Neural cell (in vitro differentiated cells): Measurements from ENCODE around the gene FKBP1A.

Experiments
- EP300 ChIP-seq: fragments of 450-650 bp; conservative IDR thresholded peaks from 2 replicates; pipeline ENCODE4 v1.6.1; 2014; ENCODE audit warnings: antibody characterized with exemption, mild to moderate bottlenecking, moderate library complexity; ENCODE audit not compliant: poor library complexity, severe bottlenecking
- RAD21 ChIP-seq: fragments of 450-650 bp; conservative IDR thresholded peaks from 2 replicates; pipeline ENCODE4 v1.6.1; 2014; ENCODE audit warnings: antibody characterized with exemption, mild to moderate bottlenecking, moderate library complexity
- TF ChIP-seq, protein P1 (sequence below): fragments of 450-650 bp; IDR thresholded peaks from 2 replicates; pipeline ENCODE4 v1.5.1; 2014; ENCODE audit warnings: antibody characterized with exemption, mild to moderate bottlenecking, moderate library complexity; ENCODE audit not compliant: poor library complexity, severe bottlenecking

- TF ChIP-seq, protein P1, sequence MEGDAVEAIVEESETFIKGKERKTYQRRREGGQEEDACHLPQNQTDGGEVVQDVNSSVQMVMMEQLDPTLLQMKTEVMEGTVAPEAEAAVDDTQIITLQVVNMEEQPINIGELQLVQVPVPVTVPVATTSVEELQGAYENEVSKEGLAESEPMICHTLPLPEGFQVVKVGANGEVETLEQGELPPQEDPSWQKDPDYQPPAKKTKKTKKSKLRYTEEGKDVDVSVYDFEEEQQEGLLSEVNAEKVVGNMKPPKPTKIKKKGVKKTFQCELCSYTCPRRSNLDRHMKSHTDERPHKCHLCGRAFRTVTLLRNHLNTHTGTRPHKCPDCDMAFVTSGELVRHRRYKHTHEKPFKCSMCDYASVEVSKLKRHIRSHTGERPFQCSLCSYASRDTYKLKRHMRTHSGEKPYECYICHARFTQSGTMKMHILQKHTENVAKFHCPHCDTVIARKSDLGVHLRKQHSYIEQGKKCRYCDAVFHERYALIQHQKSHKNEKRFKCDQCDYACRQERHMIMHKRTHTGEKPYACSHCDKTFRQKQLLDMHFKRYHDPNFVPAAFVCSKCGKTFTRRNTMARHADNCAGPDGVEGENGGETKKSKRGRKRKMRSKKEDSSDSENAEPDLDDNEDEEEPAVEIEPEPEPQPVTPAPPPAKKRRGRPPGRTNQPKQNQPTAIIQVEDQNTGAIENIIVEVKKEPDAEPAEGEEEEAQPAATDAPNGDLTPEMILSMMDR, result no peak
- TF ChIP-seq EP300 (no peak), RAD21 (no peak)
Measured at GRCh38 chr20:1331801-1332453, 60.9 kb downstream of the FKBP1A start.
